Activated naive CD8-positive, alpha-beta T cell treated with anti-CD3 and anti-CD28 coated beads, Interleukin-2, amount 50 U/mL, for 24 hours (primary cell): ENCODE measurements around the gene ITGAX.

Source experiments
- ATAC-seq: fragments of 150-1000 bp; cut with Tn5 transposase; one replicate; pipeline ENCODE4 v1.10.0; 2021
- DNase-seq: peaks from one replicate; pipeline ENCODE4 v3.0.0; 2021
- H3K27ac Mint-ChIP-seq: one replicate; pipeline ENCODE4 v1.8.0; 2021; ENCODE audit warnings: mild to moderate bottlenecking, mixed read lengths
- H3K27me3 Mint-ChIP-seq: one replicate; pipeline ENCODE4 v1.8.0; 2021; ENCODE audit warnings: mixed read lengths
- H3K36me3 Mint-ChIP-seq: one replicate; pipeline ENCODE4 v1.8.0; 2021; ENCODE audit warnings: low read depth, mixed read lengths
- H3K4me1 Mint-ChIP-seq: one replicate; pipeline ENCODE4 v1.8.0; 2021; ENCODE audit warnings: mixed read lengths
- H3K4me3 Mint-ChIP-seq: one replicate; pipeline ENCODE4 v1.8.0; 2021; ENCODE audit warnings: mild to moderate bottlenecking, moderate library complexity, mixed read lengths
- H3K9me3 Mint-ChIP-seq: one replicate; pipeline ENCODE4 v1.8.0; 2021; ENCODE audit warnings: mixed read lengths

ITGAX gene

DNA sequence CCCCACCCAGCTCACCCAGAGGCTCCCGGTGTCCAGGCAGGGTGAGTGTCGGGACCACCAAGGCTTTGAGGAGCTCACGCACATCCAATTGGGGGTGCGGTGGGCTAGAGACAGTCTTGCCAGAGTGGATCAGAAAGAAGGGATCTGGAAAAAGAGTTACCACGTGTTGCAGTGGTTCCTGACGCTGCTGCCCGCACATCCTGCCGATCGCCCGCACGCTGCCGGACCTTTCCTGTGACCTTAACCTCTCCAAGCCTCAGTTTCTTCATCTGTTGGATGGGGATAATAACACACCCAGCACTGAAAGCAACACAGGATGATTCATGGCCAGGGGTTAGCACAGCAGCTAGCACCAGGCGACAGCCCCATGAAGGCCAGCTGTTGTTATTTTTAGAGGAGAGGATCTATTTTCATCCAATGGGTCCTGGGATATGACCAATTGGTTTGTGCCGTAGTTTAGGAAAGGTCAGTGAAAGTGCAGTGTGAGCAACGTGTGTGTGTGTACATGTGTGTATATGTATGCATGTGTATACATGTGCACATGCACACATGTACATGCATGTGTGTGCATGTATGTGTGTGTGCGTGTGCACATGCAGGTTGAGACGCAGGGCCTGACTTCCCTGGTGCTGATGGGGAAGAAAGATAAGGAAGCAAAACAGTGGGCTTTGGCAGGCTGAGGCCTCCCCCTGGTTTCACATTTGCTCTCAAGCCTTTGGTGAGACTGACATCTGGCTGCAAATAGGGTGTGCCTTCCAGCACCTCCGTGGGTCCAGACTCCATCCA, 2.5 kb downstream of the ITGAX start:
- DNase-seq (no peak), ATAC-seq (no peak)
- H3K27me3 Mint-ChIP-seq: no peaks in the 10 kb centered on the region
- peak overlapping the region; percentile 63 for H3K27ac Mint-ChIP-seq
- no peak overlapping the region for H3K4me3 Mint-ChIP-seq
- H3K9me3 Mint-ChIP-seq: no peaks in the 10 kb centered on the region
- peaks cover 45% of the 10 kb centered on the region for H3K4me1 Mint-ChIP-seq
- no peaks in the 10 kb centered on the region for H3K36me3 Mint-ChIP-seq

DNA sequence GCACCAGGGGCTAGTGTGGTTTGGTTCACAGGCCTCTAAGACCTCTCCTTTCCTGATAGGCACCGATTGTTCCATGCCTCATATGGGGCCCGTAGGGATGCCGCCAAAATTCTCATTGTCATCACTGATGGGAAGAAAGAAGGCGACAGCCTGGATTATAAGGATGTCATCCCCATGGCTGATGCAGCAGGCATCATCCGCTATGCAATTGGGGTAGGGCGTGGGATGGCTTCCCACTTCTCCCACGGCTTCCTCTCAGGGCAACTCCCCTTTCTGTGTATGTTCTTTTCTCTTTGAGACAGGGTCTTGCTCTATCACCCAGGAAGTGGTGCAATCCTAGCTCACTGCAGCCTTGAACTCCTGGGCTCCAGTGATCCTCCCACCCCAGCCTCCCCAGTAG, 5.3 kb downstream of the ITGAX start:
- no peaks in the 10 kb centered on the region for H3K27me3 Mint-ChIP-seq
- no peaks in the 10 kb centered on the region for H3K9me3 Mint-ChIP-seq
- H3K27ac Mint-ChIP-seq: no peak overlapping the region
- H3K4me1 Mint-ChIP-seq: peaks cover 29% of the 10 kb centered on the region
- no peak overlapping the region for H3K4me3 Mint-ChIP-seq
- ATAC-seq (no peak), DNase-seq (no peak)
- no peaks in the 10 kb centered on the region for H3K36me3 Mint-ChIP-seq

DNA sequence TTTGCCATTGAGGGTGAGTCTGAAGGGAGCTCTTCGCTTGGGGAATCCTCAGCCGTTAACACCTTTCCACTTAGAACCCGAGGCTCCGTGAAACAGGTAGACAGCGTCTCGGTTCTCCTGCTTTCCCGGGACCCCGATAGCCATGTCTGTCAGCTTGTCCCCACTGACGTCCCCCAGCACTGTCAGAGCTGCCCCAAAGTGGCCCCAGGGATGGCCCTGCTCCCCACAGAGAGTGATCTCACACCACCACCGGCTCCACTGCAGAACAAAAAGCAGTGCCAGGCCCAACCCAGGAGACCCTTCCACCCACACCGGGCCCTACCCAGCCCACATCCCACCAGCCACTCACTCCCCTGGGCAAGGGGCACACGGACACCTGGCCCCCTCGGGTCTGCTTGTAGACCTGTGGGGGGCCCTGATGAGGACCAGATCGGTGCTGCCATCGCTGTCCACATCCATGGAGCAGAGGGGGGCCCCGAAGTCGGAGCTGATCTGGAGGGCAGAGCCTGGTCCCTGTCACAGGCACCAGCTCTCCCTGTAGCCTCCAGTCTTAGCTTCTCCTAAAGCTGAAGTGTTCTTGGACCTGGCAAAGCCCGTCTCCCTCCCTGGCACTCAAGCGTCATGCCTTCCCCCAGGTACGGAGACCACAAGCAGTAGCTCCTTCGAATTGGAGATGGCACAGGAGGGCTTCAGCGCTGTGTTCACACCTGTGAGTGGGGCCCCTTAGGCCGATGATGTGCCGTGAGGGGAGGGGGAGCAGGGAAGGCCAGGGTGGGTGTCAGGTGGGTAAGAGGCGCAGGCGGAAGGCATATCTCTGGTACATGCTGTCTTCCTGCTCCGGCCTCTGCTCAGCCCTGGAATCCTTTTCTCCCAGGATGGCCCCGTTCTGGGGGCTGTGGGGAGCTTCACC, 6.5 kb downstream of the ITGAX start:
- ATAC-seq (no peak), DNase-seq (no peak)
- Mint-ChIP-seq H3K27me3 (no peaks in the 10 kb centered on the region), H3K27ac (no peak overlapping the region), H3K4me3 (no peak overlapping the region), H3K36me3 (no peaks in the 10 kb centered on the region), H3K4me1 (peaks cover 28% of the 10 kb centered on the region), H3K9me3 (no peaks in the 10 kb centered on the region)

DNA sequence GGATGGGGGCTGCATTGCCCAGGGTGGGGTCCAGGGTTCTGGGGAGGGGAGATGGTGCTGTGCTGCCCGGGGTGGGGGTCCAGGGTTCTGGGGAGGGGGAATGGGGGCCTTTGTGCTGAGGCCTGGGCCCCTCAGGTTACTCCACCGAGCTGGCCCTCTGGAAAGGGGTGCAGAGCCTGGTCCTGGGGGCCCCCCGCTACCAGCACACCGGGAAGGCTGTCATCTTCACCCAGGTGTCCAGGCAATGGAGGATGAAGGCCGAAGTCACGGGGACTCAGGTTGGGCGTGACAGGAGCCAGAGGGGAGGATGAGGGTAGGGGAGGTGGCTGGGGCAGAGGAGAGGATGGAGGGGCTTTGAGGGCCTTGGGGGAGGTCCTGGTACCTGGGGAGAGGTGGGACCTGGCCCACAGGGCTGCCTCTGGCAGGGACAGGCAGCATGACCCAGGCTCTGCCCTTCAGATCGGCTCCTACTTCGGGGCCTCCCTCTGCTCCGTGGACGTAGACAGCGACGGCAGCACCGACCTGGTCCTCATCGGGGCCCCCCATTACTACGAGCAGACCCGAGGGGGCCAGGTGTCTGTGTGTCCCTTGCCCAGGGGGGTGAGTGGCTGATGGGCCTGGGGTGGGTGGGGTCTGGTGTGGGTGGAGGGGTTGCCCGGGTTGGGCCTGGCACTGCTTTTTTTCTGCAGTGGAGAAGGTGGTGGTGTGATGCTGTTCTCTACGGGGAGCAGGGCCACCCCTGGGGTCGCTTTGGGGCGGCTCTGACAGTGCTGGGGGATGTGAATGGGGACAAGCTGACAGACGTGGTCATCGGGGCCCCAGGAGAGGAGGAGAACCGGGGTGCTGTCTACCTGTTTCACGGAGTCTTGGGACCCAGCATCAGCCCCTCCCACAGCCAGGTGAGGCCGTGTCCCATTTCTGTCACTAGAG, 7.8 kb downstream of the ITGAX start:
- Mint-ChIP-seq H3K4me1 (peaks cover 29% of the 10 kb centered on the region), H3K27ac (no peak overlapping the region), H3K27me3 (no peaks in the 10 kb centered on the region), H3K9me3 (no peaks in the 10 kb centered on the region), H3K36me3 (no peaks in the 10 kb centered on the region), H3K4me3 (no peak overlapping the region)
- DNase-seq: no peak
- no peak for ATAC-seq

DNA sequence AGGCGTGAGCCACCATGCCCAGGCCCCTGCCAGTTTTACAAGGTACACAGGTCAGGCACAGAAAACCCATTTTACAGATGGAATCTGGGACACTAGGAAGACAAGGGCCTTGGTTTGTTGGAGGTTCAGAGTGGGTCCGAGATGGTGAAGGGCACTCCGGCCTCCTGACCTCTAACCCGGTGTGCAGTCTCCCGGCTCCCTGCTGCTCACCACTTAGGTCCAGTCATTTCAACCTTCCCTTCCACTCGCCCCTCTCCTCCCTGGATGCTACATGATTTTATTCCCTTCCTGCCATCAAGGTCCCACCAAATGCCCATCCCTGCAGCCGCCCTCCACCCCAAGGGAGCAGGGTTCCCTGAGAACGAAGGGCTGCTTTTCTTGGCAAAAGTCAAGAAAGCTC, 8.7 kb downstream of the ITGAX start:
- Mint-ChIP-seq H3K27me3 (no peaks in the 10 kb centered on the region), H3K4me3 (no peak overlapping the region), H3K27ac (no peak overlapping the region), H3K36me3 (no peaks in the 10 kb centered on the region), H3K4me1 (peaks cover 28% of the 10 kb centered on the region), H3K9me3 (no peaks in the 10 kb centered on the region)
- ATAC-seq (no peak), DNase-seq (no peak)

DNA sequence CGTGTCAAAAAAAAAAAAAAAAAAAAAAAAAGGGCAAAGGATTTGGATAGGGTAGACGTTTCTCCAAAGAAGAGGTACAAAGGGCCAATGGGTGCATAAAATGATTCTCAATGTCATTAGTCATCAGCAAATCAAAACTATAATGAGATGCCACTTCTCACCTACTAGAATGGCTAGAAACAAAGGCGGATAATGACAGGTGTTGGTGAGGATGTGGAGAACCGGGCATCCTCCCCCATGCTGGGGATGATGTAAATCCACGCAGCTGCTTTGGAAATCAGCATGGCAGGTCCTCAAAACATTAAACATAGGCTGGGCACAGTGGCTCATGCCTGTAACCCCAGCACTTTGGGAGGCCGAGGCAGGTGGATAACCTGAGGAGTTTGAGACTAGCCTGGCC, 9.4 kb downstream of the ITGAX start:
- H3K4me1 Mint-ChIP-seq: peaks cover 28% of the 10 kb centered on the region
- ATAC-seq: no peak
- no peak overlapping the region for H3K4me3 Mint-ChIP-seq
- no peaks in the 10 kb centered on the region for H3K36me3 Mint-ChIP-seq
- no peaks in the 10 kb centered on the region for H3K9me3 Mint-ChIP-seq
- no peak overlapping the region for H3K27ac Mint-ChIP-seq
- no peaks in the 10 kb centered on the region for H3K27me3 Mint-ChIP-seq
- no peak for DNase-seq

DNA sequence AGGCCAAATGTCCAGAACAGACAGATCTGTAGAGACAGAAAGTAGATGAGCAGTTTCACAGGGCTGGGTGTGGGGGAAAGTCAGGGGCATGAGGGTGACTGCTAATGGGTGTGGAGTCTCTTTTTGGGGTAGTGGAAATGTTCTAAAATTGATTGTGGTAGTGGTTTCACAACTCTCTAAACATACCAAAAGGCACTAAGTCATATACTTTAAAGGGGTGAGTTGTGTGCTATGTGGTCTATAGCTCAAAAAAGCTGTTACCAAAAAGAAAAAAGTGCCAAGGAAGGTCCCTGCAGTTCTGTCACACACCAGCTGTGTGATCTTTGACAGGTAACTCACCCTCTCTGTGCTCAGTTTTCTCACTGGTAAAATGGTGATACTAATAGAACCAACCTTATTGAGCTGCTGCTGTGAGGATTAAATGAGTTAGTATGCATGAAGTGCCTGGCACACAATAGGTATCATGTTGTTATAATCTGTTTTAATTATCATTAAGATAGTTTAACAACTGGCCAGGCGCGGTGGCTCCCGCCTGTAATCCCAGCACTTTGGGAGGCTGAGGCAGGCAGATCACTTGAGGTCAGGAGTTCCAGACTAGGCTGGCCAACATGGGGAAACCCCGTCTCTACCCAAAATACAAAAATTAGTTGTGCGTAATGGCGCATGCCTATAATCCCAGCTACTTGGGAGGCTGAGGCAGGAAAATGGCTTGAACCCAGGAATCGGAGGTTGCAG, 10.3 kb downstream of the ITGAX start:
- Mint-ChIP-seq H3K27ac (peak overlapping the region; percentile 49), H3K4me1 (peaks cover 28% of the 10 kb centered on the region), H3K9me3 (no peaks in the 10 kb centered on the region), H3K36me3 (no peaks in the 10 kb centered on the region), H3K27me3 (no peaks in the 10 kb centered on the region), H3K4me3 (peak overlapping the region; percentile 5)
- DNase-seq (no peak), ATAC-seq (peak; percentile 81)

DNA sequence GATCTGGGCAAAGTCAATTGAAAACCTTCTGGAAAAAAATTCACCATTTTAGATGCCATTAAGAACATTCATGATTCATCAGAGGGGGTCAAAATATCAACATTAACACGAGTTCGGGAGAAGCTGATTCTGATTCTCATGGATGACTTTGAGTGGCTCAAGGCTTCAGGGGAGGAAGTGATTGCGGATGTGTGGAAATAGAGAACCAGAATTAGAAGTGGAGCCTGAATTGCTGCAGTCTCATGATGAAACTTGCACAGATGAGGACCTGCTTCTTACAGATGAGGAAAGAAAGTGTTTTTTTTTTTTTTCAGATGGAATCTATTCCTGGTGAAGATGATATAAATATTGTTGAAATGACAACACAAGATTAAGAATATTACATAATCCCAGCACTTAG, 12.9 kb downstream of the ITGAX start:
- peaks cover 3% of the 10 kb centered on the region for H3K27me3 Mint-ChIP-seq

DNA sequence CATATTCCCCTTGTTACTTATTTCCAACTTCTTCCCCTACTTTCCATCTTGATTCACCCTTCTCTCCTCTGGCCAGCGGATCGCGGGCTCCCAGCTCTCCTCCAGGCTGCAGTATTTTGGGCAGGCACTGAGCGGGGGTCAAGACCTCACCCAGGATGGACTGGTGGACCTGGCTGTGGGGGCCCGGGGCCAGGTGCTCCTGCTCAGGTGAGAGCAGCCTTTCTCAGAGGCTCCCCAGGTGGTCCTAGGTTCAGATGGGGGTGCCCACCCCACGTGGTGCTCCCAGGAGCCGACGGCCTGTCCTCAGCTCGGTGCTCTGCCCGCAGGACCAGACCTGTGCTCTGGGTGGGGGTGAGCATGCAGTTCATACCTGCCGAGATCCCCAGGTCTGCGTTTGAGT, 16.0 kb downstream of the ITGAX start:
- H3K36me3 Mint-ChIP-seq: no peaks in the 10 kb centered on the region
- peaks cover 3% of the 10 kb centered on the region for H3K27me3 Mint-ChIP-seq
- peaks cover 9% of the 10 kb centered on the region for H3K9me3 Mint-ChIP-seq
- no peak for DNase-seq
- no peak for ATAC-seq
- peaks cover 17% of the 10 kb centered on the region for H3K4me1 Mint-ChIP-seq
- no peak overlapping the region for H3K27ac Mint-ChIP-seq
- no peak overlapping the region for H3K4me3 Mint-ChIP-seq

More for the DNA sequence above, 12.9 kb downstream of the ITGAX start:
- no peak overlapping the region for H3K4me3 Mint-ChIP-seq
- no peak overlapping the region for H3K27ac Mint-ChIP-seq
- H3K36me3 Mint-ChIP-seq: no peaks in the 10 kb centered on the region
- H3K9me3 Mint-ChIP-seq: no peaks in the 10 kb centered on the region
- H3K4me1 Mint-ChIP-seq: peaks cover 28% of the 10 kb centered on the region
- ATAC-seq (no peak), DNase-seq (no peak)

DNA sequence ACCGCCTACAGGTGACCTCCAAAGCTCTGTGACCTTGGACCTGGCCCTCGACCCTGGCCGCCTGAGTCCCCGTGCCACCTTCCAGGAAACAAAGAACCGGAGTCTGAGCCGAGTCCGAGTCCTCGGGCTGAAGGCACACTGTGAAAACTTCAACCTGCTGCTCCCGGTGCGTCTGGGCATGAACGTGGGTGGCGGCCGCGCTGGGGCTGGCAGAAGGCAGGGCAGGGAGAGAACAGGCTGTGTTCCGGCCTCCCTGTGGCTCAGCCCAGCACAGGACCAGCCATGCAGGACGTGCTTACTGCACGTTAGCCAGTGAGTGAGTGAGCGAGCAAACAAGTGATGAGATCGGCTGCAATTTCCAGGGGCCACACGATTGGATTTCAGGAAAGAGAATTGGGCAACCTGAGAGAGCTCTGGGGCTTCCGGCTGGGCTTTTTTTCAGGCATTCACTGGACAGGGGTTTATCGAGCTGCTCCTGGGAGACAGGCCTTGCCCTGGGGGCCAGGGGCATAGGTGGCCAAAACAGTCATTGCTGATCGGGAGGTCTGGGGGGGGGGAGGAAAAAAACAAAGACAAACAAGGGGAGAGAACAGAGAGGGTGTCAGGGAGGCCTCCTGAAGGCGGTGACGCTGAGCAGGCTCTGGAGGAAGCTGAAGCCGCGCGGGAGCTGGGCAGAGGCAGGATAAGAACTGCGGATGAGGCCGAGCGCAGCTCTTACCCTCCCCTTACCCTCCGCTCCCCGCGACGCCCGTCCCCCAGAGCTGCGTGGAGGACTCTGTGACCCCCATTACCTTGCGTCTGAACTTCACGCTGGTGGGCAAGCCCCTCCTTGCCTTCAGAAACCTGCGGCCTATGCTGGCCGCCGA, 16.9 kb downstream of the ITGAX start:
- Mint-ChIP-seq H3K27ac (no peak overlapping the region), H3K36me3 (no peaks in the 10 kb centered on the region), H3K4me1 (peaks cover 9% of the 10 kb centered on the region), H3K27me3 (peaks cover 3% of the 10 kb centered on the region), H3K9me3 (peaks cover 10% of the 10 kb centered on the region), H3K4me3 (no peak overlapping the region)
- DNase-seq: no peak
- no peak for ATAC-seq

DNA sequence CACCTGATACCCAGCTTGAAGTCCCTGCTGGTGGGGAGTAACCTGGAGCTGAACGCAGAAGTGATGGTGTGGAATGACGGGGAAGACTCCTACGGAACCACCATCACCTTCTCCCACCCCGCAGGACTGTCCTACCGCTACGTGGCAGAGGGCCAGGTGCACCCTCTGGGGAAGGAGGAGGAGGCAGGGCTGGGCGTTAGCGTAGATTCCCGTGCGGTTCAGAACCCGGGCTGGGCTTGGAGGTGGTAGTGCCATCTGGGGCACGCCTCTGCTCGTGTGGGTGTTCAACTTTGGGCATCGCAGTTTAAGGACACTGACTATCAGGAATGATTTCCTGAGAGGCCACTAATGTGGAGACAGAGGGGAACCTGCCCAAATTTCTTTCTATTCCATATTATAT, 18.3 kb downstream of the ITGAX start:
- no peaks in the 10 kb centered on the region for H3K36me3 Mint-ChIP-seq
- H3K4me1 Mint-ChIP-seq: peaks cover 9% of the 10 kb centered on the region
- H3K27me3 Mint-ChIP-seq: peaks cover 3% of the 10 kb centered on the region
- ATAC-seq (no peak), DNase-seq (no peak)
- H3K9me3 Mint-ChIP-seq: peaks cover 10% of the 10 kb centered on the region
- H3K4me3 Mint-ChIP-seq: no peak overlapping the region
- no peak overlapping the region for H3K27ac Mint-ChIP-seq

DNA sequence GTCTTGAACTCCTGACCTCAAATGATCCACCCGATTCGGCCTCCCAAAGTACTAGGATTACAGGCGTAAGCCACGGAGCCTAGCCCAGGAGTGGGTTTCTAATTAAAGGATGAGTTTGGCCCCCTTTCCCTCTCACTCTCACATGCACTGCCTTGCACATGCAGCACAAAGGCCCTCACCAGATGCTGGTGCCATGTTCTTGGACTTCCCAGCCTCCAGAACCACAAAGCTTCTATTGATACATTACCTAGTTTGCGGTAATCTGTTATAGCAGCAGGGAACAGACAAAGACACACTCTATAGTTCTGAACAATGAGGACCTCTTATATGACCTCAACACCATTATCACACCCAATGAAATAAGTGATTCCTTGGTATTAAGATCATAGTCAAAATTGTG, 20.3 kb downstream of the ITGAX start:
- H3K9me3 Mint-ChIP-seq: peaks cover 10% of the 10 kb centered on the region
- no peak for DNase-seq
- no peak for ATAC-seq
- H3K4me3 Mint-ChIP-seq: no peak overlapping the region
- H3K36me3 Mint-ChIP-seq: no peaks in the 10 kb centered on the region
- H3K27ac Mint-ChIP-seq: no peak overlapping the region
- H3K27me3 Mint-ChIP-seq: peaks cover 3% of the 10 kb centered on the region
- H3K4me1 Mint-ChIP-seq: peaks cover 9% of the 10 kb centered on the region

DNA sequence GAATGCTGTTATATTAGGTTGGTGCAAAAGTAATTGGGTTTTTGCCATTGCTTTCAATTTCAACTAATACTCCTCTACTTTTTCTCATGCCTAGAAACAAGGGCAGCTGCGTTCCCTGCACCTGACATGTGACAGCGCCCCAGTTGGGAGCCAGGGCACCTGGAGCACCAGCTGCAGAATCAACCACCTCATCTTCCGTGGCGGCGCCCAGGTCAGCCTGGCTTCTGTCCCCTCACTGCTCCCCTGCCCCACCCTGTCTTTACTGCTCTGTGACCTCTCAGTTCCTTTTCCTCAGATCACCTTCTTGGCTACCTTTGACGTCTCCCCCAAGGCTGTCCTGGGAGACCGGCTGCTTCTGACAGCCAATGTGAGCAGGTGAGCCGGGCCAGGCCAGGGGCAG, 21.7 kb downstream of the ITGAX start:
- Mint-ChIP-seq H3K4me1 (peaks cover 9% of the 10 kb centered on the region), H3K9me3 (peaks cover 10% of the 10 kb centered on the region), H3K27me3 (no peaks in the 10 kb centered on the region), H3K4me3 (no peak overlapping the region), H3K27ac (no peak overlapping the region), H3K36me3 (no peaks in the 10 kb centered on the region)
- no peak for ATAC-seq
- DNase-seq: no peak
